Upper lobe of left lung (tissue), 6 donors: ENCODE results near the gene KCNJ16. TPM values are rescaled to one million over a fixed set of nuclear protein-coding genes. Genes with fewer than 3 reads are reported as not detected.

Experiments used
- ATAC-seq, 2 donors: fragments of 200-7000 bp; cut with Tn5 transposase; one replicate each; pipeline ENCODE4 v1.9.1; 2022; ENCODE audit warnings: mild to moderate bottlenecking in 2 of 2, moderate library complexity in 2 of 2; ENCODE audit not compliant: low FRiP score in 2 of 2
- DNase-seq, 2 donors: peaks; one replicate each; pipeline ENCODE4 v3.0.0-alpha.2; 2019 to 2020
- H3K27ac ChIP-seq, 4 donors: fragments of 200-600 bp; sonication (generic); one replicate each; pipeline ENCODE4 v1.5.1; 2016 to 2019
- H3K27me3 ChIP-seq, 4 donors: fragments of 200-600 bp; sonication (generic); one replicate each; pipeline ENCODE4 v1.5.1; 2017 to 2019
- H3K36me3 ChIP-seq, 4 donors: fragments of 200-600 bp; sonication (generic); one replicate each; pipeline ENCODE4 v1.5.1; 2016 to 2019
- H3K4me1 ChIP-seq, 4 donors: fragments of 200-600 bp; sonication (generic); one replicate each; pipeline ENCODE4 v1.5.1; 2018 to 2019
- H3K4me3 ChIP-seq, 4 donors: fragments of 200-600 bp; sonication (generic); one replicate each; pipeline ENCODE4 v1.5.1; 2017 to 2019; ENCODE audit warnings: mild to moderate bottlenecking in 2 of 4, moderate library complexity in 1 of 4
- H3K9me3 ChIP-seq, 4 donors: fragments of 200-600 bp; sonication (generic); one replicate each; pipeline ENCODE4 v1.5.1; 2018 to 2019
- EP300 ChIP-seq, 4 donors: sonication (generic); formaldehyde crosslinking; IDR thresholded peaks; one replicate each; pipeline ENCODE4 v1.5.1; 2017; ENCODE audit warnings: antibody characterized with exemption in 4 of 4, control low read depth in 2 of 4
- POLR2A ChIP-seq, 4 donors: fragments of 450-650 bp; IDR thresholded peaks; one replicate each; pipeline ENCODE4 v1.5.1; 2016 to 2017; ENCODE audit warnings: antibody characterized with exemption in 4 of 4, mild to moderate bottlenecking in 2 of 4
- POLR2AphosphoS5 ChIP-seq, 2 donors: sonication (generic); formaldehyde crosslinking; IDR thresholded peaks; one replicate each; pipeline ENCODE4 v1.5.1; 2017; ENCODE audit warnings: antibody characterized with exemption in 2 of 2
- WGBS, 2 donors: methylation state at CpG; one replicate each; pipeline ENCODE4 v1.1.5; 2017 to 2018; 5-methylcytosine and 5-hydroxymethylcytosine counted together
- total RNA-seq, 6 donors: library from RNA; depleted of rRNA in 4 of 6; stranded (reverse); fragments of >200 nt in 4 of 6; gene quantifications; one replicate each; pipeline versions ENCODE4 v1.1.0 to v1.2.1, GENCODE V29; 2016 to 2021
- TF ChIP-seq, protein P1 (sequence below), 6 experiments: fragments of 450-650 bp in 4 of 6; fragments of 200-600 bp in 2 of 6; sonication (generic) in 2 of 6; IDR thresholded peaks; one replicate each; pipeline ENCODE4 v1.5.1; 2016 to 2019; ENCODE audit warnings: antibody characterized with exemption in 6 of 6
- donor health status: DM: no; HTN: no; CAD: no; lungs with moderate emphysema.
- donor health status: DM: no; HTN: yes; CAD: no; lungs with severe emphysema.

Gene KCNJ16
- total RNA-seq, 6 donors from 2014 or later = 0.20 to 1.4 (median 0.59) TPM; not detected in 1

DNA sequence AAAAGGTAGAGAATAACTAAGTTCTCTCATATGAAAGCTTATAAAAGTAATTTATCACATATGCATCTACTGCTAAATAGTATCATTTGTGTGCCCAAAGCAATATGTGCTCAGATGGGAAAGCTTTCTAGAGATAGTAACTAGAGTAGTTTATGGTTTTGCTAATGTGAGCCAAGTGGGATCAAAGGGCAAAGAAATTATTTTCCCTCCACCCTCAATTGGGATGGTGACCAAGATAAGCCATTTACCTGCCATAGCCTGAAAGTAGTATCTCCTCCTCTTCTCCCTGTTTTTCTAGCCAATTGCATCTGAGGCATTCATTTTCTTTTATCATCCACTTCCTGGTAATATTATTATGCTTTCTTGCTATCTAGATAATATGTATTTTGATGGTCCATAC, 41.9 kb upstream of the KCNJ16 start:
- Histone ChIP-seq H3K36me3 (no peaks in the 10 kb centered on the region), H3K4me3 (no peak overlapping the region), H3K27me3 (no peaks in the 10 kb centered on the region), H3K27ac (no peak overlapping the region), H3K4me1 (no peaks in the 10 kb centered on the region), H3K9me3 (no peaks in the 10 kb centered on the region)
- DNase-seq (no peak), ATAC-seq (no peak)
- TF ChIP-seq POLR2AphosphoS5 (IDR thresholded peaks at IDR 0.05) (no peak), POLR2A (IDR thresholded peaks at IDR 0.05) (no peak), EP300 (IDR thresholded peaks at IDR 0.05) (no peak)
- TF ChIP-seq, protein P1, sequence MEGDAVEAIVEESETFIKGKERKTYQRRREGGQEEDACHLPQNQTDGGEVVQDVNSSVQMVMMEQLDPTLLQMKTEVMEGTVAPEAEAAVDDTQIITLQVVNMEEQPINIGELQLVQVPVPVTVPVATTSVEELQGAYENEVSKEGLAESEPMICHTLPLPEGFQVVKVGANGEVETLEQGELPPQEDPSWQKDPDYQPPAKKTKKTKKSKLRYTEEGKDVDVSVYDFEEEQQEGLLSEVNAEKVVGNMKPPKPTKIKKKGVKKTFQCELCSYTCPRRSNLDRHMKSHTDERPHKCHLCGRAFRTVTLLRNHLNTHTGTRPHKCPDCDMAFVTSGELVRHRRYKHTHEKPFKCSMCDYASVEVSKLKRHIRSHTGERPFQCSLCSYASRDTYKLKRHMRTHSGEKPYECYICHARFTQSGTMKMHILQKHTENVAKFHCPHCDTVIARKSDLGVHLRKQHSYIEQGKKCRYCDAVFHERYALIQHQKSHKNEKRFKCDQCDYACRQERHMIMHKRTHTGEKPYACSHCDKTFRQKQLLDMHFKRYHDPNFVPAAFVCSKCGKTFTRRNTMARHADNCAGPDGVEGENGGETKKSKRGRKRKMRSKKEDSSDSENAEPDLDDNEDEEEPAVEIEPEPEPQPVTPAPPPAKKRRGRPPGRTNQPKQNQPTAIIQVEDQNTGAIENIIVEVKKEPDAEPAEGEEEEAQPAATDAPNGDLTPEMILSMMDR (IDR thresholded peaks at IDR 0.05) = no peak

DNA sequence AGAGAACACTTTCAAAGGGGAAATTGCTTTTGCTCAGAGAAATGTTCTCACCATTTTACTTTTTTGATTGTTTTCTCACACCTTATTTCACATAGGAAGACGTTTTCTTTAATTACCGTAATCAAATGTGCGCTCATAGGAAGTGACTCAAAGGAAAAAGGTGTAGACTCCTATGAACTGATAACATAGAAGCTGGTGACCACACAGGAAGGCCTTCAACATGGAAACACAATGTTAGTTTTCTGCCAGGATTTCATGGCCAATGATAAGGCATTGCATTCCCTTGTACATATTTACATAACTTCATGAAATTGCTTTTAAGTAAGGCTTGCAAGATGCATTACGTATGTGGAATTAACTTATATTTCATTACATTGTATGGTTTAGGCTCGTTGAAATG, 40.9 kb upstream of the KCNJ16 start:
- H3K4me1 ChIP-seq = no peaks in the 10 kb centered on the region
- ATAC-seq (no peak), DNase-seq (no peak)
- WGBS, 2 donors = 54 to 57% methylated on average over 5 of the region's 5 CpGs
- no peak for TF ChIP-seq POLR2A (IDR thresholded peaks at IDR 0.05)
- TF ChIP-seq, protein P1 (IDR thresholded peaks at IDR 0.05) = no peak
- no peaks in the 10 kb centered on the region for H3K27me3 ChIP-seq
- no peaks in the 10 kb centered on the region for H3K9me3 ChIP-seq
- no peak overlapping the region for H3K4me3 ChIP-seq
- no peak overlapping the region for H3K27ac ChIP-seq
- H3K36me3 ChIP-seq = no peaks in the 10 kb centered on the region

DNA sequence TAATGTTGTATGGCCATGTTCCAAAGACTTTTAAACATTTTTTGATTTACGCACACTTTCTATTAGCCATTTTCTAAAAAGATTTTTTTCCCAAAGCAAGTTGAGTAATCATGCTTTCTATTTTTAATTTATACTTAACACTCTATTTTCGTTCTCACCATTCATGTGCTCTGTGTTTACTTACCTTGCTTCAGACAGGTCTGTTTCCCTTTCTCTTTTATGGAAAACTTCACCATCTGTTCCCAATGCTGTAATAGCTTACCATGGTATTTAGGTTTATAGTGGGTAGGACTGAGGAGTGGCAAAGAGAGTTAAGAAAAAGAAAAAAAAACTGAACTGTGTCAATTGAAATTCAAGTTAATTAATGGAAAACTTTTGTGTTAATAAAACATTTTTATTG, 37.5 kb upstream of the KCNJ16 start:
- H3K36me3 ChIP-seq = no peaks in the 10 kb centered on the region
- DNase-seq (no peak), ATAC-seq (no peak)
- TF ChIP-seq POLR2AphosphoS5 (IDR thresholded peaks at IDR 0.05) = no peak
- TF ChIP-seq, protein P1 (IDR thresholded peaks at IDR 0.05) = no peak
- no peak for TF ChIP-seq EP300 (IDR thresholded peaks at IDR 0.05)
- no peak for TF ChIP-seq POLR2A (IDR thresholded peaks at IDR 0.05)
- no peak overlapping the region for H3K27ac ChIP-seq
- no peak overlapping the region for H3K4me3 ChIP-seq
- no peaks in the 10 kb centered on the region for H3K27me3 ChIP-seq
- H3K9me3 ChIP-seq = no peaks in the 10 kb centered on the region
- no peaks in the 10 kb centered on the region for H3K4me1 ChIP-seq
- 75 to 77% methylated on average over 2 of the region's 2 CpGs for whole genome bisulfite sequencing, 2 donors

DNA sequence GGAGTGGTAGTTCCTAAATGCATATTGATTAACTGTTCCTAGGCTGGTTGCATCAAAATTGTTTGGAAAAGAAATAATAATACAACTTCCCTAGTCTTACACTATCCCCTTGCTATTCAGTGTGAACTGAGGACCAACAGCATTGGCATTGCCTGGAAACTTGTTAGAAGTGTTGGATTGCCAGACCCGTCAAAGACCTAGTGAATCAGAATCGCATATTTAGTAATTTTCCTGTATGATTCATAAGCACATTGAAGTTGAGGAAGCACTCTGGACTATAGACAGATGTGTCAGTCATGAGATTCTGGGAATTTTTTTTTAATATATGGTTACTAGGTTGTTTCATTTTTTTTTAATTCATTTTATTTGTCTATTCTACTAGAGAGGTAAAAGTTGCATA, 34.7 kb upstream of the KCNJ16 start:
- Histone ChIP-seq H3K4me3 (no peak overlapping the region), H3K4me1 (no peaks in the 10 kb centered on the region), H3K27me3 (no peaks in the 10 kb centered on the region), H3K27ac (no peak overlapping the region), H3K36me3 (no peaks in the 10 kb centered on the region), H3K9me3 (no peaks in the 10 kb centered on the region)
- TF ChIP-seq, protein P1 (IDR thresholded peaks at IDR 0.05) = no peak
- TF ChIP-seq POLR2AphosphoS5 (IDR thresholded peaks at IDR 0.05) = no peak
- TF ChIP-seq POLR2A (IDR thresholded peaks at IDR 0.05) = no peak
- no peak for TF ChIP-seq EP300 (IDR thresholded peaks at IDR 0.05)
- DNase-seq (no peak), ATAC-seq (no peak)
- WGBS, 2 donors = 77% methylated on average over 2 of the region's 2 CpGs

DNA sequence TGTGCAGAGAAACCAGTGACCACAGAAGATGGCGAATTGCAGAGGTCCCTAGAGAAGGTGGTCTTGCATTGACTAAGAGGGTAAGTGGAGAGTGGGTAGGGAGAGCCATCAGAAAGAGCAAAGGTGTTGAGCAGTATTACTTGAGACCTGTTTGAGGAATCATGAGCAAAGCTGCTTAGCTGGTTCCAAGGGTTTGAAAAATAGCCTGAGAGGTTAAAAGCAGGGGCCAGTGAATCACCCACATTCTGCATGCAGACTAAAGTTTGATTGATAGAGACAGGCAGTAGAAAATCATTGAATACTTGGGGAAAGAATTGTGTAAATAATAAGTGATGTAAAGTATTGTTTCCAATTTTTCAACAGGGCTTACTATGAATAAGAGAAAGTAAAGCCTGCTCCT, 34.0 kb upstream of the KCNJ16 start:
- Histone ChIP-seq H3K27me3 (no peaks in the 10 kb centered on the region), H3K4me3 (no peak overlapping the region), H3K4me1 (no peaks in the 10 kb centered on the region), H3K27ac (no peak overlapping the region), H3K9me3 (no peaks in the 10 kb centered on the region), H3K36me3 (no peaks in the 10 kb centered on the region)
- WGBS, 2 donors = 86 to 94% methylated on average over 1 of the region's 1 CpG
- no peak for DNase-seq
- no peak for TF ChIP-seq EP300 (IDR thresholded peaks at IDR 0.05)
- no peak for TF ChIP-seq POLR2AphosphoS5 (IDR thresholded peaks at IDR 0.05)
- TF ChIP-seq, protein P1 (IDR thresholded peaks at IDR 0.05) = no peak
- no peak for TF ChIP-seq POLR2A (IDR thresholded peaks at IDR 0.05)
- ATAC-seq = no peak
